ENCODE data around the gene MTMR10. TPM values are rescaled to one million over a fixed set of nuclear protein-coding genes. Genes with fewer than 3 reads are reported as not detected.

Gene MTMR10
- total and polyA plus RNA-seq, 2 donors (not counting 3 experiments of a cell fraction or from before 2014, with no cell fraction given), result 48.3 to 88.5 TPM

- CTCF ChIA-PET, result interaction anchor here (1.0 kb wide), 1 partner anchor 94 kb away, joined by 3 read pairs; no protein-coding TSS in a partner anchor
- BruUV-seq (replicated peaks), result no TSS peak
Observed at GRCh38 chr15:31035610-31036009, 44.2 kb upstream of the MTMR10 start.

More at GRCh38 chr15:31035610-31036009, 44.2 kb upstream of the MTMR10 start:
- peak overlapping the region; percentile 13 for H2AFZ ChIP-seq (ENCODE audit: low read depth, low read length)
- H3K9me1 ChIP-seq (replicated peaks; ENCODE audit: control insufficient read depth, extremely low read depth, insufficient read depth, low read length), result no peaks in the 10 kb centered on the region
- H3K79me2 ChIP-seq (ENCODE audit: control insufficient read depth, insufficient read depth, low read length), result no peaks in the 10 kb centered on the region
- H3K36me3 ChIP-seq (ENCODE audit: control insufficient read depth in 2 of 2, extremely low read depth in 1 of 2, insufficient read depth in 2 of 2, low read length in 2 of 2), result no peaks in the 10 kb centered on the region
- no peak overlapping the region for H3K4me2 ChIP-seq (ENCODE audit: insufficient read depth, low read length)
- H3K9me3 ChIP-seq (replicated peaks; ENCODE audit: control insufficient read depth, insufficient read depth, low read length), result no peaks in the 10 kb centered on the region
- FAIRE-seq (no peak), DNase-seq (ENCODE audit: low read depth, low spot score) (no peak)
- no peak overlapping the region for H3K4me3 ChIP-seq (replicated peaks in 1 of 3; ENCODE audit: insufficient read depth in 1 of 3, low read depth in 1 of 3, low read length in 3 of 3)
- H3K27me3 ChIP-seq (ENCODE audit: control insufficient read depth in 2 of 2, insufficient read depth in 2 of 2, low read length in 2 of 2), result no peaks in the 10 kb centered on the region
- no peak overlapping the region for H3K9ac ChIP-seq (replicated peaks; ENCODE audit: extremely low read depth, insufficient read depth, low read length)
- H3K4me1 ChIP-seq (ENCODE audit: control insufficient read depth, extremely low read depth, insufficient read depth, low read length), result peaks cover 36% of the 10 kb centered on the region
- POLR2A ChIA-PET, result no interaction called here
- no peaks in the 10 kb centered on the region for H4K20me1 ChIP-seq (replicated peaks; ENCODE audit: control insufficient read depth, extremely low read depth, insufficient read depth, low read length)
- no peak for TF ChIP-seq MYC (IDR thresholded peaks at IDR 0.05; ENCODE audit: low read depth, low read length)
- no peak for TF ChIP-seq CTCF (IDR thresholded peaks at IDR 0.05; ENCODE audit: extremely low read depth in 1 of 2, insufficient read depth in 1 of 2, low read depth in 1 of 2, low read length in 2 of 2)
- no peak for TF ChIP-seq MAX (IDR thresholded peaks at IDR 0.05; ENCODE audit: insufficient read depth, insufficient read length)
- TF ChIP-seq POLR2A (IDR thresholded peaks at IDR 0.05; ENCODE audit: low read depth, low read length), result no peak
- TF ChIP-seq POLR2AphosphoS5 (IDR thresholded peaks at IDR 0.05; ENCODE audit: insufficient read depth, low read depth, low read length), result no peak
- no peak overlapping the region for H3K27ac ChIP-seq (ENCODE audit: insufficient read depth, low read depth, low read length)
- intact Hi-C loops (cut with micrococcal nuclease) (no loop called here), dilution Hi-C loops (cut with MboI; ENCODE audit: extremely low pct_ligation_motif_present, low sequenced_read_pairs) (no loop called here)
